Fibroblast of peridontal ligament (primary cell): ENCODE measurements around the gene USP6.
"Not testable (repeated sequence)": the region's sequence is repeated elsewhere in the genome, so short reads cannot be mapped to it uniquely, and the experiment has no call there.

Experiments
- DNase-seq: peaks from one replicate; pipeline ENCODE4 v3.0.0-alpha.2; 2010; ENCODE audit errors: extremely low read depth

The USP6 gene

GRCh38 chr17:5191541-5192417, 75.9 kb downstream of the USP6 start, which contains the start of gene ZNF594:
TSS of gene ZNF594 (minus strand) at chr17:5191868. CDS start at chr17:5184256, 7,612 bp downstream.
- DNase-seq: peak; percentile 93

DNA sequence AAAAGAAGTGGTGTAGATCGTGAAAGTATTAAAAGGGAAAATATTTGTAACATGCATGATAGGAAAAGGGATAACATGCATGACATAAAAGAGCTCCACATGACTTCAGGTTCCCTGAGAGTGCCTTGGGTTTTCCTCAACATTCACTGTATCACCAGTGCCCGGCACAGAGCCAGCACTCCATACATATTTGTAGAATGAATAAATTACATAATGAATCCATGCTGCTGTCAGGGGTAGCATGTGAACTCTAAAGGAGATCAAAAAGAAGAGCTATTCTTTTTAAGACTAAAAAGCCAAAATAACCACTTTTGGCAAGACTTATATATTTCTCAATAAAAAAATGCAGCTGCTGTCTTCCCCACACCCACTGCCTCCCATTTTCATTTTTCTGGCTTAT, 78.5 kb downstream of the USP6 start:
- peak; percentile 64 for DNase-seq

DNA sequence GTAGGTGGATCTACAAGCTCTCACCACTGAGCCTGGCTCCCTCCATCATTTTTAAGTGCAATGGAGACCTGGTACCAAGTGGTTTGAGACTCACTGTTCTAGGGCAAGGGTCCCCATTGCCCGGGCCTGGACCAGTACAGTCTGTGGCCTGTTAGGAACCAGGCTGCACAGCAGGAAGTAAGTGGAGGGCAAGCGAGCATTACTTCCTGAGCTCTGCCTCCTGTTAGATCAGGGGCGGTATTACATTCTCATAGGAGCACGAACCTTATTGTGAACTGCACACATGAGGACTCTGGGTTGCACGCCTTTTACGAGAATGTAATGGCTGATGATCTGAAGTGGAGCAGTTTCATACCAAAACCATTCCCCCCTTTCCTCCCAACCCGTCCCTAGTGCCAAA, 82.6 kb downstream of the USP6 start:
- DNase-seq: no peak

DNA sequence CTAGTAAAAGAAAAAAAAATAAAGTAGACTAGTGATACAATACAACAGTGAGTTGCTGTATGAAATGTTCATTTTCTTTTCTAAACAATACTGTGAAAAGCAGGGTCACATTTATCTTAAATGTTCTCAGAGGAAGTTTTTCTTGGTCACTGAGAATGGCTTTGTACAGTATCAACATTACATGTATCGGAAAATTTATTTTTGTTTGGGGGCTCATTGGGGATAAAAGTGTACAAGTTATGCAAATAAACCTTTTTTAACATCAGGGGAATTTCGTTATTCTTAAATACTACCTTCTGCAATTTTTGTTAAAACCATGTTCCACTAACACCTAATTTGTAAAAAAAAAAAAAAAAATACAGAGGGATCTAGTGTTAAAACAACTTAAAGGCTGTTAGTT, 84.5 kb downstream of the USP6 start:
- DNase-seq: no peak

DNA sequence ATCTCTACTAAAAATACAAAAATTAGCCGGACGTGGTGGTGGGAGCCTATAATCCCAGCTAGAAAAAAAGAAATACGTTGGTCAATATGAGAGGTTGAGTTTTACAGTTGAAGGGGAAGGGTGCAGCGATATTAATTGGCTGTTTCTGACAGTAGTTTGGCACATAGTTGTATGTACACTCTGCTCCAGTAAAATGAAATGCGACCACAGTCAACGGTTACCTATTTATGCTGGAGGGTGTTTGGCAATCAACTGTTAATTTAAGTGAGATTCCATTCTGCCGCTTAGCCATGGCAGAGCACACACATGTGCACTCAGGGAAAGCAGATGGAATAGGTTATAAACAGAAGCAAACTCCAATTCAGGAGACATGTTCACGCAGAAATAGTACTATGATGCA, 85.2 kb downstream of the USP6 start:
- no peak for DNase-seq

DNA sequence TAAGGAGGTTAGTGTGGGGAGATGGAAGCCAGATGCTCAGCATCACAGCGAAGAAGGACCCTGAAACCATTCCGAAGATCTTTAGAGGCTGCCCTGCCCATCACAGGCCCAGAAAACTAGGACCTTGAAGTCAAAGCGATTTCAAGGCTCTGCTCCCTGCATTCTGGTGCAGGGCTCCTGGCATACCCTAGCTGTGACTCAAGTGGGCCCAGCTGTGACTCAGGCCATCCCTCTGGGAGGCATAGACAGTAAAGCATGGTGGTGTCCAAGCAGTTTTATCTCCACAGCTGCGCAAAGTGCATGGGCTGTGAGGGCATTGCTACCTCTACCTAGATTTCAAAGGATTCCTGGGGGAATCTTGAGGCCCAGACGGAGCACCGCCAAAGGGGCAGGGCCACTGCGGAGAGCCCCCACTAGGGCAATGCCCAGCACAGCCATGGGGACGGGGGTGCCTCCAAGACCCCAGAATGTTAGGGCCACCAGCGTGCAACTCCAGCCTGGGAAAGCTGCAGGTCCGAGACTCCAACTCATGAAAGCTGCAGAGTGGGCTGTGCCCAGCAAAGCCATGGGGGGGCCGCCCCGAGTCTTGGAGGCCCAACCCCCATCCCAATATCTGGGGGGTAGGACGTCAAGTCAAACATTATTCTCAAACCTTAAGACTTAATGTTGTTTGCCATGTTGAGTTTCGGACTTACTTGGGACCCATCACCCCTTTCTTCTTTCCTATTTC, 87.5 kb downstream of the USP6 start:
- peak; percentile 28 for DNase-seq

- DNase-seq: peak; percentile 90
Observed at GRCh38 chr17:5203908-5204294, 88.1 kb downstream of the USP6 start.

- peak; percentile 80 for DNase-seq
Observed at GRCh38 chr17:5209396-5209795, 93.6 kb downstream of the USP6 start.

DNA sequence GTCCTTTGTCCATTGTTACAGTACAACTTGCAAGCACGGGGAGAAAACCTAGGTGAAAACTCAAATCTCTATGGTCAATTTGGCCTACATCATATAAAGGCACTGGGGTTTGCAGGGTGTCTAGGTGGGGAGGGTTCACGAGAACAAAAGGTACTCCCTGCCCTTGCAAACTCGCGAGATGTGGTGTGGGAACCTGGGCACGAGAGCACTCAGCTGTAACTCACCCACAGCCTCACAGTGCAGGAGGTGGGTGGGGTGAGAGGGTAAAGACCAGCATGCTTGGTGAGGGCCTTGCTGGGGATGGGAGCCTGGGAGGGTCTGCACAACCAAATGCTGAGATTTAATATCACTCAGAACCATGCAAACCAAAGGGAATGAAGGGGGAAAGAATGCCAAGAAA, 94.3 kb downstream of the USP6 start:
- DNase-seq: no peak

- no peak for DNase-seq
Observed at GRCh38 chr17:5210614-5211252, 94.9 kb downstream of the USP6 start.

DNA sequence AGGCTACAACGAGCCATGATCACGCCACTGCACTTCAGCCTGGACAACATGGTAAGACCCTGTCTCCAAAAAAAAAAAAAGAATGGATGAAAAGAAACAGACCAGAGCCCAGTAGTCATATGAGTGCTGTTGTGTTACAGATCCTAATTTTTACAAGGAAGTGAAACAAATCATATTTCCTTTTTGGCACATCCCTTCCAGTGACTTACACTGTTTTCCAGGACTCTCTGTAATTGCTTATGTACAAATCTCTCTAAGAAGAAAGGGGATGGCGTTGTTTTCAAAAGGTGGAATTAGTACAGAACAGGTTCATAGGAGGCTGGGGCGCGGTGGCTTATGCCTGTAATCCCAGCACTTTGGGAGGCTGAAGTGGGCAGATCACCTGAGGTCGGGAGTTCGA, 95.6 kb downstream of the USP6 start:
- DNase-seq: no peak

GRCh38 chr17:5217562-5217961, 101.7 kb downstream of the USP6 start:
- DNase-seq: not testable (repeated sequence)

- no peak for DNase-seq
Observed at GRCh38 chr17:5219536-5219935, 103.7 kb downstream of the USP6 start.

GRCh38 chr17:5220074-5220473, 104.2 kb downstream of the USP6 start:
- DNase-seq: no peak

DNA sequence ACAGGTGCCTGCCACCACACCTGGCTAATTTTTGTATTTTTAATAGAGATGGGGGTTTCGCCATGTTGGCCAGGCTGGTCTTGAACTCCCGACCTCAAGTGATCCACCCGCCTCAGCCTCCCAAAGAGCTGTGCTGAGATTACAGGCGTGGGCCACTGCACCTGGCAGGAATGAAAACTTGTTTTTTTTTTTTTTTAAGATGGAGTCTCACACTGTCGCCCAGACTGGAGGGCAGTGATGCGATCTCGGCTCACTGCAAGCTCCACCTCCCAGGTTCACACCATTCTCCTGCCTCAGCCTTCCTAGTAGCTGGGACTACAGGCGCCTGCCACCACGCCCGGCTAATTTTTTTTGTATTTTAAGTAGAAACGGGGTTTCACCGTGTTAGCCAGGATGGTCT, 106.1 kb downstream of the USP6 start:
- not testable (repeated sequence) for DNase-seq
